ENCODE measurements around the gene MSH5. TPM values are rescaled to one million over a fixed set of nuclear protein-coding genes. Genes with fewer than 3 reads are reported as not detected.

MSH5 gene
- total and polyA plus RNA-seq, 2 of the 13 experiments (the other 11 are each of a cell fraction or from before 2014, with no cell fraction given): 10.2 to 38.7 TPM

DNA sequence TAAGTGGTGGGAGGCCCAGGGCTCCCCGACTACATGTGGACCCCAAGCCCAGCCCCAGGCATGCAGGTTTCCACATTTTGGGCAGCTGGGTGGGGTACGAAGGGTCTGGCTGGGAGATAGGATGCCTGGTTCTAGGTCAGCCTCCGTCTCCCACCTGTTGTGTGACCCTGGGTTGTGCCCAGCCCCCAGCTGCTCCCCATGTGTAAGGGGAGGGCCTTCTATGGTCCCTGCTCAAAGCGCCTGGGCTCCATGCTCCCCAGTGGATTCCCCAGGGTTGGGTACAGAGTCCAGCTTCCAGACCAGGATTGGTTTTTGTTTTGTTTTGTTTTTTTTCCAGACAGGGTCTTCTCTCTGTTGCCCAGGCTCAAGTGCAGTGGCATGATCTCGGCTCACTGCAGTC, 38.4 kb downstream of the MSH5 start (continued):
- TF ChIP-seq, protein P1, sequence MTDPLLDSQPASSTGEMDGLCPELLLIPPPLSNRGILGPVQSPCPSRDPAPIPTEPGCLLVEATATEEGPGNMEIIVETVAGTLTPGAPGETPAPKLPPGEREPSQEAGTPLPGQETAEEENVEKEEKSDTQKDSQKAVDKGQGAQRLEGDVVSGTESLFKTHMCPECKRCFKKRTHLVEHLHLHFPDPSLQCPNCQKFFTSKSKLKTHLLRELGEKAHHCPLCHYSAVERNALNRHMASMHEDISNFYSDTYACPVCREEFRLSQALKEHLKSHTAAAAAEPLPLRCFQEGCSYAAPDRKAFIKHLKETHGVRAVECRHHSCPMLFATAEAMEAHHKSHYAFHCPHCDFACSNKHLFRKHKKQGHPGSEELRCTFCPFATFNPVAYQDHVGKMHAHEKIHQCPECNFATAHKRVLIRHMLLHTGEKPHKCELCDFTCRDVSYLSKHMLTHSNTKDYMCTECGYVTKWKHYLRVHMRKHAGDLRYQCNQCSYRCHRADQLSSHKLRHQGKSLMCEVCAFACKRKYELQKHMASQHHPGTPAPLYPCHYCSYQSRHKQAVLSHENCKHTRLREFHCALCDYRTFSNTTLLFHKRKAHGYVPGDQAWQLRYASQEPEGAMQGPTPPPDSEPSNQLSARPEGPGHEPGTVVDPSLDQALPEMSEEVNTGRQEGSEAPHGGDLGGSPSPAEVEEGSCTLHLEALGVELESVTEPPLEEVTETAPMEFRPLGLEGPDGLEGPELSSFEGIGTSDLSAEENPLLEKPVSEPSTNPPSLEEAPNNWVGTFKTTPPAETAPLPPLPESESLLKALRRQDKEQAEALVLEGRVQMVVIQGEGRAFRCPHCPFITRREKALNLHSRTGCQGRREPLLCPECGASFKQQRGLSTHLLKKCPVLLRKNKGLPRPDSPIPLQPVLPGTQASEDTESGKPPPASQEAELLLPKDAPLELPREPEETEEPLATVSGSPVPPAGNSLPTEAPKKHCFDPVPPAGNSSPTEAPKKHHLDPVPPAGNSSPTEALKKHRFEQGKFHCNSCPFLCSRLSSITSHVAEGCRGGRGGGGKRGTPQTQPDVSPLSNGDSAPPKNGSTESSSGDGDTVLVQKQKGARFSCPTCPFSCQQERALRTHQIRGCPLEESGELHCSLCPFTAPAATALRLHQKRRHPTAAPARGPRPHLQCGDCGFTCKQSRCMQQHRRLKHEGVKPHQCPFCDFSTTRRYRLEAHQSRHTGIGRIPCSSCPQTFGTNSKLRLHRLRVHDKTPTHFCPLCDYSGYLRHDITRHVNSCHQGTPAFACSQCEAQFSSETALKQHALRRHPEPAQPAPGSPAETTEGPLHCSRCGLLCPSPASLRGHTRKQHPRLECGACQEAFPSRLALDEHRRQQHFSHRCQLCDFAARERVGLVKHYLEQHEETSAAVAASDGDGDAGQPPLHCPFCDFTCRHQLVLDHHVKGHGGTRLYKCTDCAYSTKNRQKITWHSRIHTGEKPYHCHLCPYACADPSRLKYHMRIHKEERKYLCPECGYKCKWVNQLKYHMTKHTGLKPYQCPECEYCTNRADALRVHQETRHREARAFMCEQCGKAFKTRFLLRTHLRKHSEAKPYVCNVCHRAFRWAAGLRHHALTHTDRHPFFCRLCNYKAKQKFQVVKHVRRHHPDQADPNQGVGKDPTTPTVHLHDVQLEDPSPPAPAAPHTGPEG (CRISPR knock-in tag; IDR thresholded peaks at IDR 0.05): 0 out of 2 replicates have a peak, but pooled peaks have one; percentile 35
- TF ChIP-seq ZKSCAN1 (IDR thresholded peaks at IDR 0.05; ENCODE audit: low read length) (no peak), CBFB (CRISPR knock-in tag; IDR thresholded peaks at IDR 0.05) (no peak), PHF21A (CRISPR knock-in tag; IDR thresholded peaks at IDR 0.05) (no peak; the same call in 1 of the 2 replicates), MYNN (CRISPR knock-in tag; IDR thresholded peaks at IDR 0.05; ENCODE audit: low read depth) (no peak), THAP11 (CRISPR knock-in tag; IDR thresholded peaks at IDR 0.05) (no peak), RXRB (CRISPR knock-in tag; IDR thresholded peaks at IDR 0.05; ENCODE audit: borderline replicate concordance) (no peak), RFX1 (IDR thresholded peaks at IDR 0.05) (no peak), ZNF496 (CRISPR knock-in tag; IDR thresholded peaks at IDR 0.05; ENCODE audit: insufficient replicate concordance) (no peak), ZNF451 (CRISPR knock-in tag; IDR thresholded peaks at IDR 0.05) (no peak), RBM39 (IDR thresholded peaks at IDR 0.05; ENCODE audit: low read depth, low read length, poor library complexity, severe bottlenecking) (no peak), PTBP1 (IDR thresholded peaks at IDR 0.05; ENCODE audit: low read depth, low read length, poor library complexity, severe bottlenecking) (no peak), ZC3H13 (CRISPR knock-in tag; IDR thresholded peaks at IDR 0.05) (no peak), KLF15 (CRISPR knock-in tag; IDR thresholded peaks at IDR 0.05; ENCODE audit: borderline replicate concordance) (no peak)
- TF ChIP-seq, protein P2, sequence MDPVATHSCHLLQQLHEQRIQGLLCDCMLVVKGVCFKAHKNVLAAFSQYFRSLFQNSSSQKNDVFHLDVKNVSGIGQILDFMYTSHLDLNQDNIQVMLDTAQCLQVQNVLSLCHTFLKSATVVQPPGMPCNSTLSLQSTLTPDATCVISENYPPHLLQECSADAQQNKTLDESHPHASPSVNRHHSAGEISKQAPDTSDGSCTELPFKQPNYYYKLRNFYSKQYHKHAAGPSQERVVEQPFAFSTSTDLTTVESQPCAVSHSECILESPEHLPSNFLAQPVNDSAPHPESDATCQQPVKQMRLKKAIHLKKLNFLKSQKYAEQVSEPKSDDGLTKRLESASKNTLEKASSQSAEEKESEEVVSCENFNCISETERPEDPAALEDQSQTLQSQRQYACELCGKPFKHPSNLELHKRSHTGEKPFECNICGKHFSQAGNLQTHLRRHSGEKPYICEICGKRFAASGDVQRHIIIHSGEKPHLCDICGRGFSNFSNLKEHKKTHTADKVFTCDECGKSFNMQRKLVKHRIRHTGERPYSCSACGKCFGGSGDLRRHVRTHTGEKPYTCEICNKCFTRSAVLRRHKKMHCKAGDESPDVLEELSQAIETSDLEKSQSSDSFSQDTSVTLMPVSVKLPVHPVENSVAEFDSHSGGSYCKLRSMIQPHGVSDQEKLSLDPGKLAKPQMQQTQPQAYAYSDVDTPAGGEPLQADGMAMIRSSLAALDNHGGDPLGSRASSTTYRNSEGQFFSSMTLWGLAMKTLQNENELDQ (CRISPR knock-in tag; IDR thresholded peaks at IDR 0.05; ENCODE audit: borderline replicate concordance): no peak
- TF ChIP-seq, protein P3, sequence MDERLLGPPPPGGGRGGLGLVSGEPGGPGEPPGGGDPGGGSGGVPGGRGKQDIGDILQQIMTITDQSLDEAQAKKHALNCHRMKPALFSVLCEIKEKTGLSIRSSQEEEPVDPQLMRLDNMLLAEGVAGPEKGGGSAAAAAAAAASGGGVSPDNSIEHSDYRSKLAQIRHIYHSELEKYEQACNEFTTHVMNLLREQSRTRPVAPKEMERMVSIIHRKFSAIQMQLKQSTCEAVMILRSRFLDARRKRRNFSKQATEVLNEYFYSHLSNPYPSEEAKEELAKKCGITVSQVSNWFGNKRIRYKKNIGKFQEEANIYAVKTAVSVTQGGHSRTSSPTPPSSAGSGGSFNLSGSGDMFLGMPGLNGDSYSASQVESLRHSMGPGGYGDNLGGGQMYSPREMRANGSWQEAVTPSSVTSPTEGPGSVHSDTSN (CRISPR knock-in tag; IDR thresholded peaks at IDR 0.05): no peak
- TF ChIP-seq, protein P4, sequence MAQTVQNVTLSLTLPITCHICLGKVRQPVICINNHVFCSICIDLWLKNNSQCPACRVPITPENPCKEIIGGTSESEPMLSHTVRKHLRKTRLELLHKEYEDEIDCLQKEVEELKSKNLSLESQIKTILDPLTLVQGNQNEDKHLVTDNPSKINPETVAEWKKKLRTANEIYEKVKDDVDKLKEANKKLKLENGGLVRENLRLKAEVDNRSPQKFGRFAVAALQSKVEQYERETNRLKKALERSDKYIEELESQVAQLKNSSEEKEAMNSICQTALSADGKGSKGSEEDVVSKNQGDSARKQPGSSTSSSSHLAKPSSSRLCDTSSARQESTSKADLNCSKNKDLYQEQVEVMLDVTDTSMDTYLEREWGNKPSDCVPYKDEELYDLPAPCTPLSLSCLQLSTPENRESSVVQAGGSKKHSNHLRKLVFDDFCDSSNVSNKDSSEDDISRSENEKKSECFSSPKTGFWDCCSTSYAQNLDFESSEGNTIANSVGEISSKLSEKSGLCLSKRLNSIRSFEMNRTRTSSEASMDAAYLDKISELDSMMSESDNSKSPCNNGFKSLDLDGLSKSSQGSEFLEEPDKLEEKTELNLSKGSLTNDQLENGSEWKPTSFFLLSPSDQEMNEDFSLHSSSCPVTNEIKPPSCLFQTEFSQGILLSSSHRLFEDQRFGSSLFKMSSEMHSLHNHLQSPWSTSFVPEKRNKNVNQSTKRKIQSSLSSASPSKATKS (CRISPR knock-in tag; IDR thresholded peaks at IDR 0.05): no peak
- TF ChIP-seq, protein P5, sequence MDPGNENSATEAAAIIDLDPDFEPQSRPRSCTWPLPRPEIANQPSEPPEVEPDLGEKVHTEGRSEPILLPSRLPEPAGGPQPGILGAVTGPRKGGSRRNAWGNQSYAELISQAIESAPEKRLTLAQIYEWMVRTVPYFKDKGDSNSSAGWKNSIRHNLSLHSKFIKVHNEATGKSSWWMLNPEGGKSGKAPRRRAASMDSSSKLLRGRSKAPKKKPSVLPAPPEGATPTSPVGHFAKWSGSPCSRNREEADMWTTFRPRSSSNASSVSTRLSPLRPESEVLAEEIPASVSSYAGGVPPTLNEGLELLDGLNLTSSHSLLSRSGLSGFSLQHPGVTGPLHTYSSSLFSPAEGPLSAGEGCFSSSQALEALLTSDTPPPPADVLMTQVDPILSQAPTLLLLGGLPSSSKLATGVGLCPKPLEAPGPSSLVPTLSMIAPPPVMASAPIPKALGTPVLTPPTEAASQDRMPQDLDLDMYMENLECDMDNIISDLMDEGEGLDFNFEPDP (CRISPR knock-in tag; conservative IDR thresholded peaks at IDR 0.05): no peak

Data from HepG2 (cell line).